Astrocyte (in vitro differentiated cells and primary cell): ENCODE measurements around the gene LRRC23. TPM values are rescaled to one million over a fixed set of nuclear protein-coding genes. Genes with fewer than 3 reads are reported as not detected.
A peak's percentile ranks its signal among the peaks of the same experiment; 100 is the strongest.

Source experiments
- DNase-seq: peaks from one replicate; pipeline ENCODE4 v3.0.0-alpha.2; 2010; ENCODE audit warnings: low read depth
- FAIRE-seq: peaks from 2 replicates; lab custom pipeline; 2011; peaks lifted over from hg19 to GRCh38; lab: Jason Lieb, UNC
- H2AFZ ChIP-seq: 2 replicates; pipeline ENCODE4 v1.6.0; 2012; ENCODE audit warnings: low read depth, low read length, inconsistent platforms
- H3K27ac ChIP-seq: 2 replicates; pipeline ENCODE4 v1.5.1; 2011; ENCODE audit warnings: low read depth, low read length, inconsistent platforms
- H3K27me3 ChIP-seq: 2 replicates; pipeline ENCODE4 v1.6.0; 2011; ENCODE audit warnings: low read length, inconsistent platforms; ENCODE audit not compliant: insufficient read depth
- H3K36me3 ChIP-seq: 2 replicates; pipeline ENCODE4 v1.5.1; 2011; ENCODE audit warnings: low read length, inconsistent platforms; ENCODE audit not compliant: insufficient read depth
- H3K4me1 ChIP-seq: 2 replicates; pipeline ENCODE4 v1.5.1; 2011; ENCODE audit warnings: low read length, inconsistent platforms; ENCODE audit not compliant: insufficient read depth
- H3K4me2 ChIP-seq: 2 replicates; pipeline ENCODE4 v1.6.0; 2012; ENCODE audit warnings: low read length, inconsistent platforms
- H3K4me3 ChIP-seq: 2 replicates; pipeline ENCODE4 v1.5.1; 2011; ENCODE audit warnings: low read depth, mild to moderate bottlenecking, low read length, inconsistent platforms; ENCODE audit not compliant: insufficient read depth
- H3K79me2 ChIP-seq: 2 replicates; pipeline ENCODE4 v1.6.0; 2012; ENCODE audit warnings: mild to moderate bottlenecking, low read length, inconsistent platforms; ENCODE audit not compliant: insufficient read depth
- H3K9ac ChIP-seq: 2 replicates; pipeline ENCODE4 v1.6.0; 2012; ENCODE audit warnings: mild to moderate bottlenecking, low read length, inconsistent platforms
- H3K9me3 ChIP-seq: 2 replicates; pipeline ENCODE4 v1.5.1; 2012; ENCODE audit warnings: low read depth, mild to moderate bottlenecking, low read length, inconsistent platforms; ENCODE audit not compliant: insufficient read depth
- H4K20me1 ChIP-seq: 2 replicates; pipeline ENCODE4 v1.6.0; 2012; ENCODE audit warnings: low read length, inconsistent platforms; ENCODE audit not compliant: insufficient read depth
- H3K27ac Mint-ChIP-seq: one replicate; pipeline ENCODE4 v1.8.0; 2021; ENCODE audit warnings: mild to moderate bottlenecking, mixed read lengths; ENCODE audit not compliant: unreplicated experiment
- H3K27me3 Mint-ChIP-seq: one replicate; pipeline ENCODE4 v1.8.0; 2021; ENCODE audit warnings: low read depth, mixed read lengths; ENCODE audit not compliant: unreplicated experiment
- H3K36me3 Mint-ChIP-seq: one replicate; pipeline ENCODE4 v1.8.0; 2021; ENCODE audit warnings: low read depth, mixed read lengths; ENCODE audit not compliant: unreplicated experiment
- H3K4me1 Mint-ChIP-seq: one replicate; pipeline ENCODE4 v1.8.0; 2021; ENCODE audit warnings: low read depth, mixed read lengths; ENCODE audit not compliant: unreplicated experiment
- H3K4me3 Mint-ChIP-seq: one replicate; pipeline ENCODE4 v1.8.0; 2021; ENCODE audit warnings: mild to moderate bottlenecking, moderate library complexity, mixed read lengths; ENCODE audit not compliant: unreplicated experiment
- H3K9me3 Mint-ChIP-seq: one replicate; pipeline ENCODE4 v1.8.0; 2021; ENCODE audit warnings: mild to moderate bottlenecking, mixed read lengths; ENCODE audit not compliant: unreplicated experiment
- EZH2 ChIP-seq: IDR thresholded peaks from 2 replicates; pipeline ENCODE4 v1.6.1; 2012; ENCODE audit warnings: mild to moderate bottlenecking, low read length, inconsistent platforms; ENCODE audit not compliant: insufficient read depth
- total RNA-seq: library from RNA; stranded (reverse); gene quantifications from 2 replicates; pipeline ENCODE4 v1.2.1, GENCODE V29; 2021
- TF ChIP-seq, protein P1 (sequence below): IDR thresholded peaks from 2 replicates; pipeline ENCODE4 v1.5.1; 2011; ENCODE audit warnings: low read depth, mild to moderate bottlenecking, inconsistent platforms, low read length, moderate library complexity; ENCODE audit not compliant: insufficient read depth

The LRRC23 gene
- total RNA-seq, 1 donor from 2014 or later, result 5.2 TPM

- H3K27ac Mint-ChIP-seq, result peak overlapping the region; percentile 98
- no peaks in the 10 kb centered on the region for H3K79me2 ChIP-seq
- H3K9me3 ChIP-seq, result no peaks in the 10 kb centered on the region
- H3K4me3 Mint-ChIP-seq, result peak overlapping the region; percentile 75
- H3K9ac ChIP-seq, result peak overlapping the region; percentile 66
- H3K36me3 Mint-ChIP-seq, result peaks cover 11% of the 10 kb centered on the region
- H4K20me1 ChIP-seq, result no peaks in the 10 kb centered on the region
- H3K4me2 ChIP-seq, result peak overlapping the region; percentile 78
- peaks cover 4% of the 10 kb centered on the region for H3K27me3 Mint-ChIP-seq
- H3K27me3 ChIP-seq, result no peaks in the 10 kb centered on the region
- H3K9me3 Mint-ChIP-seq, result no peaks in the 10 kb centered on the region
- peak overlapping the region; percentile 7 for H3K4me3 ChIP-seq
- peaks cover 19% of the 10 kb centered on the region for H3K4me1 ChIP-seq
- H3K4me1 Mint-ChIP-seq, result peaks cover 23% of the 10 kb centered on the region
- peaks cover 11% of the 10 kb centered on the region for H3K36me3 ChIP-seq
- H2AFZ ChIP-seq, result peak overlapping the region; percentile 89
- TF ChIP-seq EZH2, result no peak
- TF ChIP-seq, protein P1, sequence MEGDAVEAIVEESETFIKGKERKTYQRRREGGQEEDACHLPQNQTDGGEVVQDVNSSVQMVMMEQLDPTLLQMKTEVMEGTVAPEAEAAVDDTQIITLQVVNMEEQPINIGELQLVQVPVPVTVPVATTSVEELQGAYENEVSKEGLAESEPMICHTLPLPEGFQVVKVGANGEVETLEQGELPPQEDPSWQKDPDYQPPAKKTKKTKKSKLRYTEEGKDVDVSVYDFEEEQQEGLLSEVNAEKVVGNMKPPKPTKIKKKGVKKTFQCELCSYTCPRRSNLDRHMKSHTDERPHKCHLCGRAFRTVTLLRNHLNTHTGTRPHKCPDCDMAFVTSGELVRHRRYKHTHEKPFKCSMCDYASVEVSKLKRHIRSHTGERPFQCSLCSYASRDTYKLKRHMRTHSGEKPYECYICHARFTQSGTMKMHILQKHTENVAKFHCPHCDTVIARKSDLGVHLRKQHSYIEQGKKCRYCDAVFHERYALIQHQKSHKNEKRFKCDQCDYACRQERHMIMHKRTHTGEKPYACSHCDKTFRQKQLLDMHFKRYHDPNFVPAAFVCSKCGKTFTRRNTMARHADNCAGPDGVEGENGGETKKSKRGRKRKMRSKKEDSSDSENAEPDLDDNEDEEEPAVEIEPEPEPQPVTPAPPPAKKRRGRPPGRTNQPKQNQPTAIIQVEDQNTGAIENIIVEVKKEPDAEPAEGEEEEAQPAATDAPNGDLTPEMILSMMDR, result no peak
- H3K27ac ChIP-seq, result peak overlapping the region; percentile 54
- DNase-seq (peak; percentile 46), FAIRE-seq (no peak)
These were observed 56.7 kb downstream of the LRRC23 start for GRCh38 chr12:6961278-6961694.

DNA sequence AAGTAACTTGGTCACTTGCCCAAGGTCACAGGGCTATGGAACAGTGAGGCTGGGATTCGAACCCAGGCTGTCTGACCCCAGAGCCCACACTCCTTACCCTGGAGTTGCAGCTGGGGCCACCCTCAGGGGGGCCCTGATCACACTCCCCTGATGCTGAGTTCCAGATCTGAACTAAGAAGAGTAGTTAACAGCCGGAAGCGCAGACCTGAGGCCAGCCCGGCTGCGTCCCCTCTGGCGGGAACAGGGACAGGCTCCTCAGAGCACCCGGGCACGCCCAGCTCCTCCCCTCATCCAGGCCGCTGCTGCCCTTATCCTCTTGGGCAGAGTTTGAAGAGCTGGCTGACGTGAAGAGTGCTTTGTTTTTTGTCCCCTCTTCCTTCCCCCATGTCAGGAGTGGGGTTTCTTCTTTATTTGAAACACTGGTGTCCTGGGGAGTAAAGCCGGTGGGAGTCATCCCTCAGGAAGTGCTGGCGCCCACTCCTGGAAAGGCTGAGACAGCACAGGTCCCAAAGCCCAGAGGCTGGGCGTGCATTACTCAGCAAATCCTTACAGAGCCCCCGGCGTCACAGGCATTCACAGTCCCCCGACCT lies 57.2 kb downstream of the LRRC23 start:
- H3K27me3 Mint-ChIP-seq, result peaks cover 3% of the 10 kb centered on the region
- TF ChIP-seq, protein P1, result peak; percentile 61
- no peak for TF ChIP-seq EZH2
- H3K36me3 Mint-ChIP-seq, result peaks cover 10% of the 10 kb centered on the region
- DNase-seq (peak; percentile 70), FAIRE-seq (no peak)
- peak overlapping the region; percentile 66 for H3K9ac ChIP-seq
- H3K4me3 Mint-ChIP-seq, result peak overlapping the region; percentile 75
- H3K27ac ChIP-seq, result peak overlapping the region; percentile 54
- H4K20me1 ChIP-seq, result no peaks in the 10 kb centered on the region
- no peaks in the 10 kb centered on the region for H3K9me3 Mint-ChIP-seq
- peak overlapping the region; percentile 7 for H3K4me3 ChIP-seq
- peaks cover 19% of the 10 kb centered on the region for H3K4me1 ChIP-seq
- no peaks in the 10 kb centered on the region for H3K27me3 ChIP-seq
- H3K4me2 ChIP-seq, result peak overlapping the region; percentile 78
- peak overlapping the region; percentile 98 for H3K27ac Mint-ChIP-seq
- no peaks in the 10 kb centered on the region for H3K79me2 ChIP-seq
- H3K9me3 ChIP-seq, result no peaks in the 10 kb centered on the region
- H3K4me1 Mint-ChIP-seq, result peaks cover 21% of the 10 kb centered on the region
- peak overlapping the region; percentile 89 for H2AFZ ChIP-seq
- peaks cover 13% of the 10 kb centered on the region for H3K36me3 ChIP-seq
